Adrenal gland (tissue), 5 donors: ENCODE measurements around the gene KDM4B.

Experiments used
- POLR2A ChIP-seq, 2 donors: fragments of 450-650 bp; IDR thresholded peaks; one replicate each; pipeline ENCODE4 v1.6.1; 2017; ENCODE audit warnings: antibody characterized with exemption in 2 of 2, mild to moderate bottlenecking in 2 of 2, moderate library complexity in 1 of 2
- TF ChIP-seq, protein P1 (sequence below), 6 experiments: fragments of 450-650 bp in 4 of 6; fragments of 200-600 bp in 2 of 6; sonication (generic) in 1 of 6; IDR thresholded peaks; 1 replicate in 5 of 6; 2 replicates in 1 of 6; pipeline versions ENCODE4 v1.5.1 to v1.8.0; 2016 to 2021; ENCODE audit warnings: antibody characterized with exemption in 6 of 6, mild to moderate bottlenecking in 2 of 6, moderate library complexity in 1 of 6
- donor health status: DM: no; HTN: no; CAD: no.

DNA sequence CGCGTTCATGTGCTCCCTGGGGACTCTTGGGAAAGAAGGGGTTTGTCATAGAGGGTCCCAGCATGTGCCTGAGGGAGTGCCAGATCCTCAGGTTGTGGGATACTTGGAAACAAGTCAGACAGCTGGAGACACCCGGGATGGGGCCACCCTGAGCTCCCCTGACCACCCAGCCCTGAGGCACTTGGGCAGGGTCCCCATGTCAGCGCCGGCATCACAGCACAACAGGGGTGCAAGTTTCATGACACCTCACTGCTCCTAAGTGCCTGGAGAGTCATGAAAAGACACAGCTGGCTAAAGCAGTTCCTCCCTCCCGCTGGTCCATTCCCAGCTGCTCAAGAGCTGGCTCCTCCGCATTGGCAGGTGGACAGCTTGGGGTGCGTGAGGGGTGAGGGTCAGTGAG is 102.7 kb downstream of the KDM4B start:
- TF ChIP-seq, protein P1, sequence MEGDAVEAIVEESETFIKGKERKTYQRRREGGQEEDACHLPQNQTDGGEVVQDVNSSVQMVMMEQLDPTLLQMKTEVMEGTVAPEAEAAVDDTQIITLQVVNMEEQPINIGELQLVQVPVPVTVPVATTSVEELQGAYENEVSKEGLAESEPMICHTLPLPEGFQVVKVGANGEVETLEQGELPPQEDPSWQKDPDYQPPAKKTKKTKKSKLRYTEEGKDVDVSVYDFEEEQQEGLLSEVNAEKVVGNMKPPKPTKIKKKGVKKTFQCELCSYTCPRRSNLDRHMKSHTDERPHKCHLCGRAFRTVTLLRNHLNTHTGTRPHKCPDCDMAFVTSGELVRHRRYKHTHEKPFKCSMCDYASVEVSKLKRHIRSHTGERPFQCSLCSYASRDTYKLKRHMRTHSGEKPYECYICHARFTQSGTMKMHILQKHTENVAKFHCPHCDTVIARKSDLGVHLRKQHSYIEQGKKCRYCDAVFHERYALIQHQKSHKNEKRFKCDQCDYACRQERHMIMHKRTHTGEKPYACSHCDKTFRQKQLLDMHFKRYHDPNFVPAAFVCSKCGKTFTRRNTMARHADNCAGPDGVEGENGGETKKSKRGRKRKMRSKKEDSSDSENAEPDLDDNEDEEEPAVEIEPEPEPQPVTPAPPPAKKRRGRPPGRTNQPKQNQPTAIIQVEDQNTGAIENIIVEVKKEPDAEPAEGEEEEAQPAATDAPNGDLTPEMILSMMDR (IDR thresholded peaks at IDR 0.05) = no peak
- no peak for TF ChIP-seq POLR2A (IDR thresholded peaks at IDR 0.05)
